ENCODE data around the gene TP53AIP1. TPM values are rescaled to one million over a fixed set of nuclear protein-coding genes. Genes with fewer than 3 reads are reported as not detected.

The TP53AIP1 gene
- total and polyA plus RNA-seq, 2 experiments from 2014 or later, result 0.07 TPM; not detected in 1

DNA sequence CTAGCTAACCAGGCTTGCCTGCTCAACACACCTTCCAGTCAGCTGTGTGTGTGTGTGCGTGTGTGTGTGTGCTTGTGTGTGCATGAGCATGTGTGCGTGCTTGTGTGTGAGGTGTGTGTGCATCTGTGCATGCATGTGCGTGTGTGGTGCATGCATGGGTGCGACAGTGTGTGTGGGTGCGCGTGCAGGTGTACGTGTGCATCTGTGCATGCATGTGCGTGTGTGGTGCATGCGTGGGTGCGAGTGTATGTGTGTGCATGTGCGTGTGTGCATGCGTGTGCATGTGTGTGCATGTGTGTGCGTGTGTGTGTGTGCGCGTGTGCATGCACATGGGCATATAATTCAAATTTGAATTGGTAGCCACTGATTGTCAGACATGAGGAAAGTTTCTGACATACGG is 10.5 kb upstream of the TP53AIP1 start:
- no peak overlapping the region for H3K4me3 ChIP-seq
- ATAC-seq, result no peak
- no peak overlapping the region for H2AFZ ChIP-seq
- H3K4me3 Mint-ChIP-seq, result no peak overlapping the region
- no peaks in the 10 kb centered on the region for H3K36me3 Mint-ChIP-seq (ENCODE audit: low read depth)
- H3K4me2 ChIP-seq, result no peak overlapping the region
- H3K27me3 Mint-ChIP-seq (ENCODE audit: insufficient read depth, low read depth, poor library complexity), result no peaks in the 10 kb centered on the region
- H3K36me3 ChIP-seq (ENCODE audit: insufficient read depth), result no peaks in the 10 kb centered on the region
- no peak overlapping the region for H3K27ac Mint-ChIP-seq
- H4K20me1 ChIP-seq (replicated peaks; ENCODE audit: insufficient read depth), result no peaks in the 10 kb centered on the region
- H3K27me3 ChIP-seq (ENCODE audit: insufficient read depth), result no peaks in the 10 kb centered on the region
- H3F3A ChIP-seq (replicated peaks; ENCODE audit: low read depth), result no peaks in the 10 kb centered on the region
- DNase-seq (ENCODE audit: low spot score), result no peak
- no peaks in the 10 kb centered on the region; the same call in 1 of the 2 replicates for H3K4me1 ChIP-seq (ENCODE audit: insufficient read depth)
- TF ChIP-seq, protein P1, sequence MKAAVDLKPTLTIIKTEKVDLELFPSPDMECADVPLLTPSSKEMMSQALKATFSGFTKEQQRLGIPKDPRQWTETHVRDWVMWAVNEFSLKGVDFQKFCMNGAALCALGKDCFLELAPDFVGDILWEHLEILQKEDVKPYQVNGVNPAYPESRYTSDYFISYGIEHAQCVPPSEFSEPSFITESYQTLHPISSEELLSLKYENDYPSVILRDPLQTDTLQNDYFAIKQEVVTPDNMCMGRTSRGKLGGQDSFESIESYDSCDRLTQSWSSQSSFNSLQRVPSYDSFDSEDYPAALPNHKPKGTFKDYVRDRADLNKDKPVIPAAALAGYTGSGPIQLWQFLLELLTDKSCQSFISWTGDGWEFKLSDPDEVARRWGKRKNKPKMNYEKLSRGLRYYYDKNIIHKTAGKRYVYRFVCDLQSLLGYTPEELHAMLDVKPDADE (IDR thresholded peaks at IDR 0.05), result no peak
- TF ChIP-seq, protein P2, sequence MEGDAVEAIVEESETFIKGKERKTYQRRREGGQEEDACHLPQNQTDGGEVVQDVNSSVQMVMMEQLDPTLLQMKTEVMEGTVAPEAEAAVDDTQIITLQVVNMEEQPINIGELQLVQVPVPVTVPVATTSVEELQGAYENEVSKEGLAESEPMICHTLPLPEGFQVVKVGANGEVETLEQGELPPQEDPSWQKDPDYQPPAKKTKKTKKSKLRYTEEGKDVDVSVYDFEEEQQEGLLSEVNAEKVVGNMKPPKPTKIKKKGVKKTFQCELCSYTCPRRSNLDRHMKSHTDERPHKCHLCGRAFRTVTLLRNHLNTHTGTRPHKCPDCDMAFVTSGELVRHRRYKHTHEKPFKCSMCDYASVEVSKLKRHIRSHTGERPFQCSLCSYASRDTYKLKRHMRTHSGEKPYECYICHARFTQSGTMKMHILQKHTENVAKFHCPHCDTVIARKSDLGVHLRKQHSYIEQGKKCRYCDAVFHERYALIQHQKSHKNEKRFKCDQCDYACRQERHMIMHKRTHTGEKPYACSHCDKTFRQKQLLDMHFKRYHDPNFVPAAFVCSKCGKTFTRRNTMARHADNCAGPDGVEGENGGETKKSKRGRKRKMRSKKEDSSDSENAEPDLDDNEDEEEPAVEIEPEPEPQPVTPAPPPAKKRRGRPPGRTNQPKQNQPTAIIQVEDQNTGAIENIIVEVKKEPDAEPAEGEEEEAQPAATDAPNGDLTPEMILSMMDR (conservative IDR thresholded peaks at IDR 0.05; ENCODE audit: low read depth in 2 of 2), result no peak
- TF ChIP-seq CREB1 (CRISPR knock-in tag; IDR thresholded peaks at IDR 0.05; ENCODE audit: low read depth) (no peak), ZNF114 (CRISPR knock-in tag; IDR thresholded peaks at IDR 0.05) (no peak), POLR2AphosphoS5 (IDR thresholded peaks at IDR 0.05; ENCODE audit: low read depth) (no peak), STAT1 (IDR thresholded peaks at IDR 0.05; ENCODE audit: unreplicated experiment) (no peak), EZH2phosphoT487 (IDR thresholded peaks at IDR 0.05; ENCODE audit: unreplicated experiment) (no peak), ZNF331 (CRISPR knock-in tag; IDR thresholded peaks at IDR 0.05; ENCODE audit: low read depth) (no peak), EZH2 (IDR thresholded peaks at IDR 0.05; ENCODE audit: low read depth, unreplicated experiment) (no peak), NANOG (IDR thresholded peaks at IDR 0.05; ENCODE audit: borderline replicate concordance) (no peak), JUNB (IDR thresholded peaks at IDR 0.05; ENCODE audit: unreplicated experiment) (no peak)
- TF ChIP-seq, protein P3, sequence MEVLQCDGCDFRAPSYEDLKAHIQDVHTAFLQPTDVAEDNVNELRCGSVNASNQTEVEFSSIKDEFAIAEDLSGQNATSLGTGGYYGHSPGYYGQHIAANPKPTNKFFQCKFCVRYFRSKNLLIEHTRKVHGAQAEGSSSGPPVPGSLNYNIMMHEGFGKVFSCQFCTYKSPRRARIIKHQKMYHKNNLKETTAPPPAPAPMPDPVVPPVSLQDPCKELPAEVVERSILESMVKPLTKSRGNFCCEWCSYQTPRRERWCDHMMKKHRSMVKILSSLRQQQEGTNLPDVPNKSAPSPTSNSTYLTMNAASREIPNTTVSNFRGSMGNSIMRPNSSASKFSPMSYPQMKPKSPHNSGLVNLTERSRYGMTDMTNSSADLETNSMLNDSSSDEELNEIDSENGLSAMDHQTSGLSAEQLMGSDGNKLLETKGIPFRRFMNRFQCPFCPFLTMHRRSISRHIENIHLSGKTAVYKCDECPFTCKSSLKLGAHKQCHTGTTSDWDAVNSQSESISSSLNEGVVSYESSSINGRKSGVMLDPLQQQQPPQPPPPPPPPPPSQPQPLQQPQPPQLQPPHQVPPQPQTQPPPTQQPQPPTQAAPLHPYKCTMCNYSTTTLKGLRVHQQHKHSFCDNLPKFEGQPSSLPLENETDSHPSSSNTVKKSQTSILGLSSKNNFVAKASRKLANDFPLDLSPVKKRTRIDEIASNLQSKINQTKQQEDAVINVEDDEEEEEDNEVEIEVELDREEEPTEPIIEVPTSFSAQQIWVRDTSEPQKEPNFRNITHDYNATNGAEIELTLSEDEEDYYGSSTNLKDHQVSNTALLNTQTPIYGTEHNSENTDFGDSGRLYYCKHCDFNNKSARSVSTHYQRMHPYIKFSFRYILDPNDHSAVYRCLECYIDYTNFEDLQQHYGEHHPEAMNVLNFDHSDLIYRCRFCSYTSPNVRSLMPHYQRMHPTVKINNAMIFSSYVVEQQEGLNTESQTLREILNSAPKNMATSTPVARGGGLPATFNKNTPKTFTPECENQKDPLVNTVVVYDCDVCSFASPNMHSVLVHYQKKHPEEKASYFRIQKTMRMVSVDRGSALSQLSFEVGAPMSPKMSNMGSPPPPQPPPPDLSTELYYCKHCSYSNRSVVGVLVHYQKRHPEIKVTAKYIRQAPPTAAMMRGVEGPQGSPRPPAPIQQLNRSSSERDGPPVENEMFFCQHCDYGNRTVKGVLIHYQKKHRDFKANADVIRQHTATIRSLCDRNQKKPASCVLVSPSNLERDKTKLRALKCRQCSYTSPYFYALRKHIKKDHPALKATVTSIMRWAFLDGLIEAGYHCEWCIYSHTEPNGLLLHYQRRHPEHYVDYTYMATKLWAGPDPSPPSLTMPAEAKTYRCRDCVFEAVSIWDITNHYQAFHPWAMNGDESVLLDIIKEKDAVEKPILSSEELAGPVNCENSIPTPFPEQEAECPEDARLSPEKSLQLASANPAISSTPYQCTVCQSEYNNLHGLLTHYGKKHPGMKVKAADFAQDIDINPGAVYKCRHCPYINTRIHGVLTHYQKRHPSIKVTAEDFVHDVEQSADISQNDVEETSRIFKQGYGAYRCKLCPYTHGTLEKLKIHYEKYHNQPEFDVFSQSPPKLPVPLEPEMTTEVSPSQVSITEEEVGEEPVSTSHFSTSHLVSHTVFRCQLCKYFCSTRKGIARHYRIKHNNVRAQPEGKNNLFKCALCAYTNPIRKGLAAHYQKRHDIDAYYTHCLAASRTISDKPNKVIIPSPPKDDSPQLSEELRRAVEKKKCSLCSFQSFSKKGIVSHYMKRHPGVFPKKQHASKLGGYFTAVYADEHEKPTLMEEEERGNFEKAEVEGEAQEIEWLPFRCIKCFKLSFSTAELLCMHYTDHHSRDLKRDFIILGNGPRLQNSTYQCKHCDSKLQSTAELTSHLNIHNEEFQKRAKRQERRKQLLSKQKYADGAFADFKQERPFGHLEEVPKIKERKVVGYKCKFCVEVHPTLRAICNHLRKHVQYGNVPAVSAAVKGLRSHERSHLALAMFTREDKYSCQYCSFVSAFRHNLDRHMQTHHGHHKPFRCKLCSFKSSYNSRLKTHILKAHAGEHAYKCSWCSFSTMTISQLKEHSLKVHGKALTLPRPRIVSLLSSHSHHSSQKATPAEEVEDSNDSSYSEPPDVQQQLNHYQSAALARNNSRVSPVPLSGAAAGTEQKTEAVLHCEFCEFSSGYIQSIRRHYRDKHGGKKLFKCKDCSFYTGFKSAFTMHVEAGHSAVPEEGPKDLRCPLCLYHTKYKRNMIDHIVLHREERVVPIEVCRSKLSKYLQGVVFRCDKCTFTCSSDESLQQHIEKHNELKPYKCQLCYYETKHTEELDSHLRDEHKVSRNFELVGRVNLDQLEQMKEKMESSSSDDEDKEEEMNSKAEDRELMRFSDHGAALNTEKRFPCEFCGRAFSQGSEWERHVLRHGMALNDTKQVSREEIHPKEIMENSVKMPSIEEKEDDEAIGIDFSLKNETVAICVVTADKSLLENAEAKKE (CRISPR knock-in tag; IDR thresholded peaks at IDR 0.05), result no peak
- TF ChIP-seq, protein P4, sequence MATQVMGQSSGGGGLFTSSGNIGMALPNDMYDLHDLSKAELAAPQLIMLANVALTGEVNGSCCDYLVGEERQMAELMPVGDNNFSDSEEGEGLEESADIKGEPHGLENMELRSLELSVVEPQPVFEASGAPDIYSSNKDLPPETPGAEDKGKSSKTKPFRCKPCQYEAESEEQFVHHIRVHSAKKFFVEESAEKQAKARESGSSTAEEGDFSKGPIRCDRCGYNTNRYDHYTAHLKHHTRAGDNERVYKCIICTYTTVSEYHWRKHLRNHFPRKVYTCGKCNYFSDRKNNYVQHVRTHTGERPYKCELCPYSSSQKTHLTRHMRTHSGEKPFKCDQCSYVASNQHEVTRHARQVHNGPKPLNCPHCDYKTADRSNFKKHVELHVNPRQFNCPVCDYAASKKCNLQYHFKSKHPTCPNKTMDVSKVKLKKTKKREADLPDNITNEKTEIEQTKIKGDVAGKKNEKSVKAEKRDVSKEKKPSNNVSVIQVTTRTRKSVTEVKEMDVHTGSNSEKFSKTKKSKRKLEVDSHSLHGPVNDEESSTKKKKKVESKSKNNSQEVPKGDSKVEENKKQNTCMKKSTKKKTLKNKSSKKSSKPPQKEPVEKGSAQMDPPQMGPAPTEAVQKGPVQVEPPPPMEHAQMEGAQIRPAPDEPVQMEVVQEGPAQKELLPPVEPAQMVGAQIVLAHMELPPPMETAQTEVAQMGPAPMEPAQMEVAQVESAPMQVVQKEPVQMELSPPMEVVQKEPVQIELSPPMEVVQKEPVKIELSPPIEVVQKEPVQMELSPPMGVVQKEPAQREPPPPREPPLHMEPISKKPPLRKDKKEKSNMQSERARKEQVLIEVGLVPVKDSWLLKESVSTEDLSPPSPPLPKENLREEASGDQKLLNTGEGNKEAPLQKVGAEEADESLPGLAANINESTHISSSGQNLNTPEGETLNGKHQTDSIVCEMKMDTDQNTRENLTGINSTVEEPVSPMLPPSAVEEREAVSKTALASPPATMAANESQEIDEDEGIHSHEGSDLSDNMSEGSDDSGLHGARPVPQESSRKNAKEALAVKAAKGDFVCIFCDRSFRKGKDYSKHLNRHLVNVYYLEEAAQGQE (IDR thresholded peaks at IDR 0.05; ENCODE audit: unreplicated experiment), result no peak
- no peaks in the 10 kb centered on the region for H3K9me3 Mint-ChIP-seq
- H3K9me2 ChIP-seq (ENCODE audit: insufficient read depth), result no peaks in the 10 kb centered on the region
- no peak overlapping the region for H3K27ac ChIP-seq (ENCODE audit: low read depth)
- peaks cover 5% of the 10 kb centered on the region; the same call in 2 of the 3 replicates for H3K4me1 Mint-ChIP-seq
- no peaks in the 10 kb centered on the region for H3K79me2 ChIP-seq (replicated peaks; ENCODE audit: insufficient read depth)

All from GM23338 (cell line).